NCI-H526 (cell line): ENCODE results near the gene MCOLN1.

ENCODE experiments used
- DNase-seq, 2 experiments: peaks; one replicate each; lab custom pipeline; 2025; lab: John Stamatoyannopoulos, UW

The MCOLN1 gene

DNA sequence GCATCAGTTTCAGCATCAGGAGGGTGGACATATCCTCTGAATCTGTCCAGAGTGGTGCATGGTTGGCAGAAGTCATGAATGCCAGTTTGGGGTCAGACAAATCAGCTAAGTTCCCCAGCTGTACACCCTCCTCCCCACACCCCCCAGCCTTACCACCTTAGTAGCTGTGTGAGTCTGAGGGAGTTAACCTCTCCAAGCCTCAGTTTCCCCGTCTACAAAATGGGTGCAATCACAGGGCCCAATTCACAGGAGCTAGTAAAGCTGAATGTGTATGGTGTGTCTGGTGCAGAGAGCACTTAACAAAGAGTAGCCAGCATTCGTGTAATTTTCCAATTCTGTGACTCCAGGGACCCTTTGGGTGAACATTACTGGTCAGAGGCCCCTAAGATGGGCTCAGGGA is 19.9 kb upstream of the MCOLN1 start:
- DNase-seq: no peak

DNA sequence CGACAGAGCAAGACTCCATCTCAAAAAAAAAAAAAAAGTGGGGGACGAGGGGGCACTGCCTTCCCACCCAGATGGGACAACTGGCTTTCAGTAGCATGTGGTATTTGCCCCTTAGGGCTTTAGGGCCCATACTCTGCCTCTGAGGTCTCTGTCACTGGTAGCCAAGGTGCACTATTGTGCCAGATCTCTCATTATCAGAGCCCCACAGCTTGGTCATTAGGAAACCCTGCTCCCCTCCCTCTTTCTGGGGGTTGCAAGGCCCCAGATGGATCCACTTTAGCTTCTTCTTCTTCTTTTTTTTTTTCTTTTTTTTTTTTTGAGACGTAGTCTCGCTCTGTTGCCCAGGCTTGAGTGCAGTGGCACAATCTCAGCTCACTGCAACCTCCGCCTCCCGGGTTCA is 17.7 kb upstream of the MCOLN1 start:
- DNase-seq: no peak

DNA sequence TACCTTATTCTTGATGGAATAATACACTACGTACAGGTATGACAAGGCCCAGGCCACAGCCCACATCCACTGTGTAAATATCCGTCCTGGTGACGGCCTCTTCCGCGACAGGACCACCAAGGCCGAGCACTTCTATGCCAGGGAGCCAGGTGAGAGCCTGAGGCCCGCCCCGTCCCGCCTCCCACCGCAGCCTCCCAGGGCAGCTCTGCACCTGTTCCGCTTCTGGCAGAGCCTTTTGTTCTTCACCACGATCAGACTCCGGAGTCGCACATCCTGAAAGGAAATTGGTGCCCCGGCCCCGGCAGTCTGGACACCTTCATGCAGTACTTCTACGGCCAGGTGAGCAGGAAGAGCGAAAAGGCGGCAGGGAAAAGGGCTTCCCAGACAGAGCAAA is 17.1 kb upstream of the MCOLN1 start:
- peak; percentile 36 to 57 for DNase-seq

DNA sequence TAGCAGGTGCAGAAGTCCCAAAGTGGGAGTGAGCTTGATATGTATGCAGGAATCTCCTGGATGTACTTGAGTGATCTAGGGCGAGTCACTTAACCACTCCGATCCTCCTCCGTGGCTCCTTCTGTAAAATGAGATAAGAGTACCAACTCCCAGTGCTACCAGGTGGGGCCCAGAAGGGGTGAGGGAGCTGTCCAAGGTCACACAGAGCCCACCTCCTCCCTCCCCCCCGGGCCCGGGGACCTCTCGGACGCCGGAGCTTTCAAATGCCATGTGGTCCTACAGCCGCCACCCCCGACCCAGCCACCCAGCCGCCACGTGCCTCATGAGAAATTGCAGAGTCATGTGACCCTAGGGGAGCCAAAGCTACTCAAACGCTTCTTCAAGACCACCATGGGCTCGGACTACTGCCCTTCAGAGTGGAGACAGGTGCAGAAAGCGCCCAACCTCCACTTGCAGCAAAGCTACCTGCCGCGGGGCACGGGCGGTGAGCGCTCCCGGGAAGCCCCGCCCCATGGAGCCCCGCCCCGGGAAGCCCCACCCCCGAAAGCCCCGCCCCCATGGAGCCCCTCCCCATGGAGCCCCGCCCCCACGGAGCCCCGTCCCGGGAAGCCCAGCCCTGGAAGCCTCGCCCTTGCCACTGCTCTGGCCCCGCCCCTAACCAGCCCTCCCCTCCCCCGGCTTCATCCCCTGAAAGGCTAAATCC is 16.6 kb upstream of the MCOLN1 start:
- DNase-seq: peak; percentile 24 to 86

DNA sequence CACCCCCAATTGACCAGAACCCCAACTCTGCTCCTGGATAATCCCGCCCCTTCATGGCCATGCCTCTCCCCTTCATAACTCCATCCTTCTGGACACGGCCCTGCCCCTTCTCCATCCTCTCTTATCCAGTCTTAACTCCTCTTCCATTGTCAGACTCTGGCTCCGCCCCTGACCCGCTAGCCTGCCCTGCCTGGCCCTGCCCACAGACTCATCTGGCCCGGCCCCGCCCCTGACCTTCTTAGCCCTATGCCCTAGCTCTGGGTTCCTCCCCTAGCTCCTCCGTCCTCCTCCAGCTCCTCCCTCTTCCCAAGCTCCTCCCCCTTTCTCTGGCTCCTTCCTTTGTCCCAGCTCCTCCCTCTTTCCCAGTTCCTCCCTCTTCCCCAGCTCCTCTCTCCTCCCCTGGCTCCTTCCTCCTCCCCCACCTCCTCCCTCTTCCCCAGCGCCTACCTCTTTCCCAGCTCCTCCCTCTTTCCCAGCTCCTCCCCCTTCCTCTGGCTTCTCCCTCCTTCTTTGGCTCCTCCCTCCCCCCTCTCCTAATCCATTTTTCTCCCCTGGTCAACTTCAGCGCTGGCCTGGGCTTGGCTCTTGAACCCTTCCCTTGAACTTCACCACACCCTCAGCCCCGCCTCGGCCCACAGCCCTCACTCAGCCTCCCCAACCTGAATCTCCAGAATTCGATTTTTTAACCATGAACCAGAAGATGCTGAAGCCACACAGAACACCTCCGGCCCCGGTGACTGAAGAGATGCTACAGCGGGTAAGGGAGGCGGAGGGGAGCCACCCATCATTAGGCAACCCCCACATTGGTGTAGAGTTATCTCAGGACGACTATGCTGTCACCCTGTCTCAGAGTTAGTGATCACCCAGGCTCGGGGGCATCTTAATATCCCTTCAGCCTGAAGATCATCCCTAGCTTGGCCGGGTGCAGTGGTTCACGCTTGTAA is 15.8 kb upstream of the MCOLN1 start:
- DNase-seq: peak; percentile 82 to 94

DNA sequence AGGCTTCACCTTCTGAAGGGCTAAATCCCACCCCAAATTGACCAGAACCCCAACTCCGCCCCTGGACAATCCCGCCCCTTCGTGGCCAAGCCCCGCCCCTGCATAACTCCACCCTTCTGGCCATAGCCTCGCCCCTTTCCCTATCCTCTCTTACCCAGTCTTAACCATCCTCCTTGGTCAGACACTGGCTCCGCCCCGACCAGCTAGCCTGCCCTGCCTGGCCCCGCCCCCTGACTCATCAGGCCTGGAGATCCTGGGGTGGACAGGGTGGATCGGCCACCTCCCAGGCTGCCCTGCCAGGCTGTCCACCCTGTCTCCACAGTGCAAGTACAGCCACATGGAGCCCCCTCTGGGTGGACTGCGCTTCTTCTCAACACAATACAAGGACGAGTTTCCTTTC is 14.5 kb upstream of the MCOLN1 start:
- peak in 1 of 2 experiments; percentile 45 for DNase-seq

DNA sequence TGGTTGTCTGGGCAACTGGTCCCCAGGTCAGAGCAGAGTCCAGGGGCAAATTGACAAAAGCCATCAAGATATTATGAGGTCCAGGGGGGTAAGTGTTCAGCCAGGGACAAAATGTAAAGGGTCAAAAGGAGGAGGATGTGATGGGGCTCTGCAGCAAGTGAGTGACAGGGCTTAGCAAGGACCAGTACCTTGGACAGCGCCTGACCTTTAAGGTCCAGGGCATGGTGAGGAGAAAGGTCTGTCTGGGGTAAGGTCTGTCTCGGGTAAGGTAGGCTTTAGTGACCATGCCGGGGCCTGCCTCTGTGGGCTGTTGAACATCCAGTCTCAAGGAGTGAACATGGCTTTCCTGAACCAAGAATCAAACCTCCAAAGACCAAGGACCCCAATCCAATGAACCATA is 12.8 kb upstream of the MCOLN1 start:
- DNase-seq: no peak

DNA sequence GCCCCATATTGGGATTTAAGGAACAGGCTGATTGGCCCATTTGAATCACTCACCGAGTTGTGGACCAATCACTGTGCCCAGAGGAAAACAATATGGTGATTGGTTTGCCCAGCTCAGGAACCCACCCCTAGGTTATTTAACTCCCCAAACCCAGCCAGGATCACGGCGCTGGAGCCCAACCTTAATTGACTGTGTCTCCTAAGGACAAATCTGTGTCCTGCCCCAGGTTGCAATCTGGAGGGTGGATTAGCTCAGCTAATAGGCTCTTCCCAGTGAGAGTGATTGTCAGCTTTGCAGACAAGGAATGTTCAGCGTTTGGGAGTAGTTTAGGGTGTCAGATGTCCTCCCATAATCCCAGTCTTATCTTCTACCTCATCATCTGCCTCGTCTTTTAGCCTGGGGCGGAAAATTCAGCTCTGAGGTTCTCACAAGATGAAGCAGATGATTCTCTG is 10.0 kb upstream of the MCOLN1 start:
- DNase-seq: no peak

DNA sequence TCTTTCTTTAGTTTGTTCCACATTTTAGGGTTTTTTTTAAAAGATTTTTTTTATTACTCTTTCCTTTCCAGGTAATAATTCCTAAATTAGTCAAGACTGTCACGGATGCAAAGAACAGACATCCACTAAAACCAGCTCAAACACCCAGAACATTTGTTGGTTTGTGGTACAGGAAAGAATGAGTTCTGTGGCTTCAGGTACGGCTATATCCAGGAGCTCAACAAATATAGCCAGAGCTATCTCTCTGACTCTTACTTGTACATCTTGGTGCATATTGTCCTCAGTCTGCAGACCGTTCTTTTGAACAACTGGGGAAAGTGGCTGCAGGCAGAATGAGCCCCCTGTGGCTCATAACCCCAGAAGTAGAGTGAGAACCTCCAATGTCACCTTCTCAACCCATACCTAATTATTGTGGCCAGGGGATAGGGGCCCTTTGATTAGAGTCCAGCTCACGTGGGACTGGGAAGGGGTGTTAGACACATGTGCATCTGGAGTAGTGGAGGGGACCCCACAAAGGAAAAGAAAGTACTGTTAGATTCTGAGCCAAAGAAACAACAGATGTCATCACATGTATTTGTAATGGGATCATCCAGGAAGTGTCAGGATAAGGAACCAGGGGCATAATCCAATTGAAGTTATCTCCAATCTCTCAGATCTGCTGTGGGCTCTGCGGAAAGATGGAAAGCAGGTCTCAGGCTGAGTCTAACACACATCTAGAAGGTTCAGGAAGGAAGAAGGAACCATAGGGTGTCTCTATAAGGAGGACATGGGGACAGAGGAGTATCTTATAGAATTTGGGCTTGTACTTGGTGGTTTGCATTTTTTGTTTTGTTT is 8.4 kb upstream of the MCOLN1 start:
- no peak for DNase-seq

DNA sequence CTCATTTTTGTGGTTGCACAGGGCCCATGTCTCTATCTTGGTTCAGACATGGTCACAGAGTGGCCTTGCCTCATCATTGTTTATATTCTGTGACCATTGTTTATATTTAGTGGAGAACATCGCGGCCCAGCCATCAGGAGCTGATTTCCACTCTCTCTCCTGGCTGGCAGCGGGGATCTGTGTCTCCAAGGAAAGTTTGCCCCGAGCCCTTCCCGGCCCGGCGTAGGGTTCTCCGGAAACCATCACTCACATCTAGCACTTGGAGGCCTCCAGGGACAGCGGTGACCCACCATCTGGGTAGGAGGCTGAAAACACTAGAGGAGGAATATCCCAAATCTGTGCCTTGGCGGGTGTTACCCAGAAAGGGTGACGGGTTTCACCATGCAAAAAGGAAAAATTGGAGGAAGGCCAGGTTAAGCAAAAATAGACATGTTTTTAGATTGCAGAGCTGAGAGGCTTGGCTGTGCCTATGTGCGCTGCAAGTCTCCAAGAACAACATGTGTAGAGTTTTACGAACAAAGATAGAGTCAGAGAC is 7.2 kb upstream of the MCOLN1 start:
- DNase-seq: no peak

DNA sequence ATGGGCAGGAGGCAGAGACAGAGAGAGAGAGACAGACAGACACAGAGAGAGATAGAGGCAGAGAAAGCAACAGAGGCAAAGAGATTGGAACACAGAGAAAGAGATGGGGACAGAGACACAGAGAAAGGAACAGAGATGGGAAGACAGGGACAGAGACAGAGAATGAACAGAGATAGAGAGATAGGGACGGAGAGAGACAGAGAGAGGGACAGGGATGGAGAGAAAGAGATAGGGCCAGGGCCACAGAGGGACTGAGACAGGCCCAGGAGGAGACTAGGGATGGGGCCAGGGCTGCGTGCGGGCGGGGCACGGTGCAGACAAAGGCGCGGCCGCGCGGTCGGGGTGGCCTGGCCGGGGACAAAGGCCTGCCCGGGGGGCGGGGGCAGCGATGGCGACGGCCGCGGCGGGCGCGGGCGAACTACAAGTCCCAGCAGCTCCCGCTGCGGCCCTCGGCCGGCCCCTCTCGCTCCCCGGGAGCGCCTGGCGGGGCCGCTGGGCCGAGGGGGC is 6.7 kb upstream of the MCOLN1 start, which contains the start of gene ZNF358:
Gene ZNF358, plus strand, starts transcription at position 459 of the 507 bp plus-strand sequence. CDS start 3,140 bp downstream, outside the sequence.
- peak in 1 of 2 experiments; percentile 69 for DNase-seq

DNA sequence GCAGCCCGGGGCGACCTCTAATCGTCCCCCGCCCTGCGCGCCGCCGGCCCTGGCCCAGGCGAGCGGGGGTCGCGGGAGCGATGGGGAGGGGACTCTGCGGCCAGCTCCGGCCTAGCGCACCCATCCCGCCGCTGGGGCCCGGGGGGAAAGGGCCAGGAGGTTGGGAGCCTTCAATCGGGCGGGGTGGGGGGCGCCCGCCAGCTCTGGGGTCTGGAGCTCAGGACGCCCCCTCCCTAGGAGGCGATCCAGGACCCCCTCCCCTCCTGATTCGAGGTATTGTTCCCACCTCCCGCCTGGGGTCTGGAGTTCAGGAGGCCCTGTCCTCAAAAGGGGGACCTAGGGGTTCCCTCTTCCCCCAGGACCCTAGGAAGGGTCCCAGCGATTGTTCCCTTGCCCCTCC is 6.1 kb upstream of the MCOLN1 start:
- DNase-seq: no peak

DNA sequence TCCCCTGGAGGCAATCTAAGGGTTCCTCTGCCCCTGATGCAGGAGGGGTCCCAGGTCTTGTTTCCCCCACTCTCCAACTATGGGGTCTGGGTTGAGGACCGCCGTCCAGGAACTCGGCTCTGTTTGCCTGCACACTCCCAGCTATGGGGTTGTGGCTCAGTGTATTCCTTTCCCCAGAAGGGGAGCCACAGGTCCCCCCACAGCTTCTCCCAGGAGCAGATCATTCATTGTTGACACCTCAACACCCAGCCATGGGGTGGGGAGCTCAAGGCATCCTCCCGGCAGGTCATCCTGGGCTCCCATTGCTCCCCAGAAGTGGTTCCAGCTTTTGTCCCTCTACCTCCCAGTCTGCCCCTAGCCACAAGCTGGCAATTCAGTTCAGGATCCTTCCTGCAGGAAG is 5.5 kb upstream of the MCOLN1 start:
- DNase-seq: no peak

DNA sequence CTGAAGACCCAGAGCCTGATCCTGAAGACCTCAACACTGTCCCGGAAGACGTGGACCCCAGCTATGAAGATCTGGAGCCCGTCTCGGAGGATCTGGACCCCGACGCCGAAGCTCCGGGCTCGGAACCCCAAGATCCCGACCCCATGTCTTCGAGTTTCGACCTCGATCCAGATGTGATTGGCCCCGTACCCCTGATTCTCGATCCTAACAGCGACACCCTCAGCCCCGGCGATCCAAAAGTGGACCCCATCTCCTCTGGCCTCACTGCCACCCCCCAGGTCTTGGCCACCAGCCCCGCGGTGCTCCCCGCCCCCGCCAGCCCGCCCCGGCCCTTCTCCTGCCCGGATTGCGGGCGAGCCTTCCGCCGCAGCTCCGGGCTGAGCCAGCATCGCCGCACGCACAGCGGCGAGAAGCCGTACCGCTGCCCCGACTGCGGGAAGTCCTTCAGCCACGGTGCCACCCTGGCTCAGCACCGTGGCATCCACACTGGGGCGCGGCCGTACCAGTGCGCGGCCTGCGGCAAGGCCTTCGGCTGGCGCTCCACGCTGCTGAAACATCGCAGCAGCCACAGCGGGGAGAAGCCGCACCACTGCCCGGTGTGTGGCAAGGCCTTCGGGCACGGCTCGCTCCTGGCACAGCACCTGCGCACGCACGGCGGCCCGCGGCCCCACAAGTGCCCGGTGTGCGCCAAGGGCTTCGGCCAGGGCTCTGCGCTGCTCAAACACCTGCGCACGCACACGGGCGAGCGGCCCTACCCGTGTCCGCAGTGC is 2.9 kb upstream of the MCOLN1 start:
- no peak for DNase-seq

DNA sequence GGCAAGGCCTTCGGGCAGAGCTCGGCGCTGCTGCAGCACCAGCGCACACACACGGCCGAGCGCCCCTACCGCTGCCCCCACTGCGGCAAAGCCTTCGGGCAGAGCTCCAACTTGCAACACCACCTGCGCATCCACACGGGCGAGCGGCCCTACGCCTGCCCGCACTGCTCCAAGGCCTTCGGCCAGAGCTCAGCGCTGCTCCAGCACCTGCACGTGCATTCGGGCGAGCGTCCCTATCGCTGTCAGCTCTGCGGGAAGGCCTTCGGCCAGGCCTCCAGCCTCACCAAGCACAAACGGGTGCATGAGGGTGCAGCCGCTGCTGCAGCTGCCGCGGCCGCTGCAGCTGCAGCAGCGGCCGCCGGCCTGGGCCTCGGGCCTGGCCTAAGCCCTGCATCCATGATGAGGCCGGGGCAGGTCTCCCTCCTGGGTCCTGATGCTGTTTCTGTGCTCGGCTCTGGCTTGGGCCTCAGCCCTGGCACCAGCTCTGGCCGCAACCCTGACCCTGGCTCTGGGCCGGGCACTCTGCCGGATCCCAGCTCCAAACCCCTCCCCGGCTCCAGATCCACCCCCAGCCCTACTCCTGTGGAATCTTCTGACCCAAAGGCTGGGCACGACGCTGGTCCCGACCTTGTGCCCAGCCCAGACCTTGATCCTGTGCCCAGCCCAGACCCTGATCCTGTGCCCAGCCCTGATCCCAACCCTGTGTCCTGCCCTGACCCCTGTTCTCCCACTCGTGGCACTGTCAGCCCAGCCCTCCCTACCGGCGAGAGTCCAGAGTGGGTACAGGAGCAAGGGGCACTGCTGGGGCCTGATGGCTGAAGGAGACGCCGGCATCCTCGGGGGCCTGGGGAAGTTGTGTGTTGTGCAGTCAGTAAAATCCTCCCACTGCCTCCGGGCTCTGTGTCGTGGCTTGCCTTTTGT is 2.0 kb upstream of the MCOLN1 start:
- DNase-seq: no peak

DNA sequence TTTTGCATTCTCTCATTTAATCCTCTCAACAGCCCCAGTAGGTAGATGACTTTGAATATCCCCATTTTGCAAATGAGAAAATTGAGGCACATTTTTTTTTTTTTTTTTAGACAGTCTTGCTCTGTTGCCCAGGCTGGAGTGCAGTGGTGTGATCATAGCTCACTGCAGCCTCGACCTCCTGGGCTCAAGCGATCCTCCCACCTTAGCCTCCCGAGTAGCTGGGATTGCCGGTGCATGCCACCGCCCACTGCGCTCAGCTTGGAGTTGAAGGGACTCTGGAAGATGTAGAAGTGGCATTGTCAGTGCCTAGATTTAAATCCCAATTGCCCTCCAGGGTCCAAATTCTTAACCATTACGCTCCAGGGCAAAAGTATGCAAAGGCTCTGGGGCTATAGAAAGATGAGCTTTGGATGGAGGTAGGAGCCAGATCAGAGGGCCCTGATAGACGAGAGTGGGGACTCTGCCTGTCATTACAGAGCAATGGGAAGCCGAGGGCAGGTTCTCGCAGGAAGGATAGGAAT is 813 bp upstream of the MCOLN1 start:
- DNase-seq: no peak

DNA sequence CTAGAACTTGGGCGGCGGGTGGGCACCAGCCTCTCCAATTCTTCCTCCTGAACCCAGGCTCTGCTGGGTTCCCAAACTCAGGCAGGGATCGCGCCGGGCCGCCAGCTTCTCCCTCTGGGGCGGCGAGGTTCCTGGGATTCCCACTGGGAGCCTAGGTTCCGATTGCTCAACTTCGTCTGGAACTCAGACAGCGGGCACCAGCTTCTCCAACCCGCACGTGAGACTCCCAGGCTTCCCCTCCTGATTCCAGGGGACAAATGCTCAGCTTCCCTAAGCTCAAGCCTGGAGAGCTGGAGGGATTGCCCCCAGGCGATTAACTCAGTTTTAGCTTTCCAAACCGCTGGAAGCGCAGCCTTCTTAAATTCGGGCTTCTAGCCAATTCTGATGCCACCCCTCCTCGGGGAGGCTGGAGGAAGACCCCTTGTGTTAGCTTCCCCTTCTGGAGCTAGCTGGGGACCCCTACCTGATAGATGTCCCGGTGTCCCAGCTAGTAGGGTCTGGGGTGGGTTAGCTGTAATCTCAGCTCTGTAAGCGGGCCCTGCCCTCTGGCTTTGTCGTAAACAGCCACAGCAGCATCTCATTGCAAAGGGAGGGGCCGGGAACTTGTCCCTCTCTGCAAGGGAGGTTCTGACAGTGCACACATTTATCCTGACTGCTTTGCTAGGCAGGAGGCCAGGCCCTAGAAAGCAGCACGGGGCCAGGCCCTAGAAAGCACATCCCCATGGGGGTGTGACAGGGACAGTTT is 671 bp downstream of the MCOLN1 start:
- no peak for DNase-seq

DNA sequence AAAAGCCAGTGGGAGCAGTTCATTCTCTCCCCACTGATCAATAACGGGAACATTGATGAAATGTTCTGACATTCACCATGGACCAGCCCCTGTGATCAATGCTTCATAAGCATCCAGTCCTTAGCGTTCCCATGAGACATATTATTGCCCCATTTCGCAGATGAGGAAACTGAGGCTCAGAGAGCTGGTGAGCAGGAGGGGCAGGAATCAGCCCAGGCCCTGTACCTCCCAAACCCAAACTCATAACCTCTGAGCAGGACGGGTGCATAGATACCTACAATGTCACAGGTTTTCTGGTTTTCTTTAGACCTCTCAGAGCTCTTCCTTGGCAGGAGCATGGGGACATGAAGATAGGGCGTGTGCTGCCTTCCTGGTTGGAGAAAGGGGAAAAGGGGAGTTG is 2.1 kb downstream of the MCOLN1 start:
- DNase-seq: no peak
